HG03095 (cell line): Measurements from ENCODE around the gene LIPC.

Source experiments
- ATAC-seq: cut with Tn5 transposase; IDR thresholded peaks from one replicate; pipeline ENCODE4 v1.9.1; 2021; ENCODE audit warnings: moderate library complexity; ENCODE audit not compliant: unreplicated experiment

LIPC gene

DNA sequence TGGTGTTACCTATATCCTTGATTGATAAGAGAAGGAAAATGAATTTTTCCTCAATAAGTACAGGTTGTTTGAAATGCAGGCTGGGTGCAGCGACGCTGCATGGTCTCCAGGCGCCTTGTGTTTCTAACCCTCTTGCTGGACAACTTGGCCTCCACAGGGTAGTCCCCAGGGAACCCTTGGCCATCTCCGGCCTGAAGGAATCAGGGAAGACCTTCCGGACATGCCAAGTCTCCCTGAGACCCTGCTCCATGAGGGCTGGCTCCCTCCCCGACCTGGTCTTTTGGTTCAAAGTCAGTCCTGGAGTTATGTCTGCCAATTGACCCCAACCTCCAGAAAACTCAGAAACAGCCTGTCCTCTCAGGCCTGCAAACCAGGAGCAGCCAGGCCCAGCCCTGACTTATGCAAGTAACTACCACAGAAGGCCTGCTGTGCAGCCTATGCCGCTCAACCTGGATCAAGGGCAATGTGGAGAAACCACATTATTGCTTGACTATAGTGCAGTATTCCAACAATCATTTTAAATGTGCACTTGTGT, 98.3 kb downstream of the LIPC start:
- no peak for ATAC-seq

DNA sequence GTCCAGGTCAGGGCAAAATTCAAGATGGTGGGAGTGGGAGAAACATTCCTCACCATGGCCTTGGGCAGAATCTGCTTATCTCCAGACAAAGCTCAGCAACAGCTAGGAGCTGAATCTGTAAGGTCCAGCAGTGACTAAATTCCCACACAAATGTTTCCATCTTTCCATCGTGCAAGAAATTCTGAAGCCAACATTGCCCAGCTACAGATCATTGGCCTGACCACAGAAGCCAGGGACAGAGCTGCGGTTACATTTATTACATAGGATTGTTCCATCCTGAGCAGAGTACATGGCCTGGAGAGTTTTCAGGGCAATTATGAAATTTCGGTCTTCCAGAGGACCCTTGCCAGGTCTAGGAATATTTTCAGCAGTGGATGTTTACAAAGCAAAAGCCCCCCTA, 100.3 kb downstream of the LIPC start:
- ATAC-seq, result no peak

DNA sequence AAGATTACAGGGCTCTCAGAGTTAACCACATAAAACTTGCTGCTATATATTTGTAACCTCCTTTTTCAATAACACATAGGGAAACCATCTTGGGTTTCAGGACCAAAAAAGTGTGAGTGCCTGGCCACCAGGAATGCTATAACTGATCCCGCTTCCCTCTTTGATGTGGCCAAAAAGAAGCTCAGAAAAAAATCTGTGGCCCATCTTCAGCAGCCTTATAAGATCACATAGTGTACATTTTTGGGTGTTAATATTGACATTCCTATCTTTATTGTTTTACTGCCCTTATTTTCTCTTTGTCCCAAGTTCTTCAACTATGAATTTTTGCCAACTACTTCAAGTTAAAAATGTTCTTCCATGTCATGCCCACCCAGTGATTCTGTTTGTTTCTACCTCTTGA, 102.8 kb downstream of the LIPC start:
- ATAC-seq, result no peak

DNA sequence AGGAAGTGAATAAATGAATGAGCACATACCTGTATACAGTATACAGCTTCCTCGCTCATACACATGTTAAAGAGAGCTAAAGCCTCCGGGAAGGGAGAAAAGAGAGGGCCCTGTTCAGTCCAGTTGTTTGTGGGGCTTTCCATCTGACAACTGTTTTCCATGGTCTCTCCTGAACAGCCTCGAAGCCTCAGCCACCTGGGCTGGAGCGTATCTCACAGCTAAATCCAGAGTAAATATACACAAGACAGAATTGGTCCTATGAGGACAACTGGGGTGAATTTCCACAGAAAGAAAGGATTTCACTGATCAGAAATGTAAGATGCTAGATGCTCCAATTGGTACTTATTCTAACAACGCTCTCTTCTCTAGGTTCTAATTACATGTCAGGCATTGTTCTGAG, 103.5 kb downstream of the LIPC start:
- ATAC-seq, result no peak

DNA sequence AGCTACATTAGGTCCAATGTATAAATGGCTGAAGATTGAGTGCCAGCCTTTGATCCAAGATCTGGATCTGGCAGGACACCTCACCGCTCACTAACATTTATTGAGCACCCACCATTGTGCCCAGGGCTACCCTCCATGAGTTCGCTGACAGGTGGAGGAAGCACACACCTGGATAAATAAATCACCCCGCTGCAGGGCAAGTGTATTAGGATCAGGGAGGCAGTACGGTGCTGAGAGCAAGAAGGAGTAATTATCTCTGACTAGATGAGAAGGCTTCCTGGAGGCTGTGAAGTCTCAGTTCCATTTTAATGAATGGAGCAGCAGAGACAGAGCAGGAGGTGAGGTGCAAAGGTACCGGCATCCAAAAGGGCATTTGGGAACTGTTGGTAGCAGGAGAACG, 104.1 kb downstream of the LIPC start:
- ATAC-seq, result no peak

DNA sequence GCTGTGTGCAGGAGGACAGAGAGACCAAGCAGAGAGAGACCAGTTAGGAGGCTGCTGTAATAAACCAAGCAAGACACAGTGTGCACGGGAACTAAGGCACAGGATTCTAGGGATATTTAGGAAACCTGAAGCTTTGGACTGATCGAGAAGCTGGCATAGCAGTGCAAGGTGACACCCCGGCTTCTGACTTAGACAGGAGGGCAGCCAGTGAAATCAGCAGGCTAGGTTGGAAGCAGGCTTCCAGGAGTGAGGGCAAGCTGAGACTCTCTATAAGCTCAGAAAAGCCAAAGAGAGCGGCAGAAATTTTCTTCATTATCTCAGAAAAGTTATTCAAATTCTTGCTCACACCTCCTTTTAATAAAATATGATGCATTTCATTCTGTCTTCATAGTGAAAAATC, 104.6 kb downstream of the LIPC start:
- ATAC-seq, result no peak

DNA sequence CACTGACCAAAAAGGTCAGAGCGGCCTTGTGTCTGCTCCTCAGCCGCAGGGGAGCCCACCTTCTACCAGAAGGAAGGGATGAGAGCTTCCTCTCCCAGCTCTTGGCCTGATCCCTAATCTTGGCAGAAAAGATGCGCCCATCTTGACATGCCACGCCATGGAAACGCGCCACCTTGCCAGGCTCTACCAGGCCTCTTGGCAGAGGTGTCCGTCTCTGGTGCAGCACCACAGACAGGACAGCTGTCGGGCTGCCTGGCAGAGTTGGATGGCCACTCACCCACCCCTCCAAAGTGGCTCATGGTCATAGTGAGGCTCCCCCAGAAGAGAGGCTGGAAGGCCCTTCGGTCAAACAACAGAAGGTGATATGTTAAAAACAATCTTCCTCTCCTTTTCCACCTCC, 105.2 kb downstream of the LIPC start:
- no peak for ATAC-seq

DNA sequence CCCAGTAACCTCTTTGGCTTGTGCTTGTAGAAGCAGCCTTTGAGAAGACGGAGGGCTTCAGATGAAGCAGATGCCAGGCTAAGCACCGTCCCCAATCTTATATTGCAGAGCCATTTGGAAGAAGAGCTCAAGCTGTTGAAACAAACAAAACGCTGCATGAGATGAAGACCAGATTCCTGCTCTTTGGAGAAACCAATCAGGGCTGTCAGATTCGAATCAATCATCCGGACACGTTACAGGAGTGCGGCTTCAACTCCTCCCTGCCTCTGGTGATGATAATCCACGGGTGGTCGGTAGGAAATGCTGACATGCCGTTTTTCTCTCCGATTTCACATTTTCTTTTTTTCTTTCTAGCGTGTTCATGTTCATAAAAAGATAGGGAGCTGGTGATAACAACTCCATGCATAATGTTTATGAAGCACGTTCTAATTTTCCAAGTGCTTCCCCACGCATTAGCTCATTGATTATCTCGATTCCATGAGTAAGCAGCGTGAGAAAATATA, 106.5 kb downstream of the LIPC start:
- no peak for ATAC-seq

DNA sequence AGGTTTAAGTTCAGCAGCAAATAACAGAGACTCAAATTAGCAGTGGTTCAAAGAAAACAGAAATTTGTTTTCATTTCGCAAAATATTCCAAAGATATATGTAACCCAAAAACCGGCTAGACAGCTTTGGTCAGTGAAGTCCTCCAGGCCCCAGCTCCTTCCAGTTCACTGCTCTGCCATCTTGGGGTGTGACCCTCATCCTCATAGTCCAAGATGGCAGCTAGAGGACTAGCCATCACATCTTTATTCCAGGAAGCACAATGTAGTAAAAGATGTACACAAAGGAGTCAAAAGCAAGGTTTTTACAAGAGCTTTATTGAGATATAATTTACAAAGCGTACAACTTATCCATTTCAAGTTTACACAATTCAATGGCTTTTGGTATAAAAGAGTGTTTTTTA, 107.1 kb downstream of the LIPC start:
- ATAC-seq, result no peak

DNA sequence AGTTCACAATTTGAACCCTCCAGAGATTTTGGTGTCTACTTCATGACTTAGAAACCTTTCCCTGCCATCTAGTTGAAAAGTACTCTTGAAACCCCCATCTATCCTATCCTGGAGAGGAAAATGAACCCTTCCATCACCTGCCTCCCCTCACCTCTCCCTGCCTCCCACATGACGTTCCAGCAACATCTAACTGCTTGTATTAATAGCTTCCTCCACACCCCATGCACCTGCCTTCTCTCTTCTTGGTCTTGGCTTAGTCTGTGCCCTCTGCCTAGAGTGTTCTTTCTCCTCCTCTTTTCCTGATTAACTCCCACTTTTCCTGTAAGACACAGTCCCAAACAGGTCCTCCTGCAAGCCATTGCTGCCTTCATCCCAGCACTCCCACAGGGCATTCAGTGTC, 107.8 kb downstream of the LIPC start:
- no peak for ATAC-seq

DNA sequence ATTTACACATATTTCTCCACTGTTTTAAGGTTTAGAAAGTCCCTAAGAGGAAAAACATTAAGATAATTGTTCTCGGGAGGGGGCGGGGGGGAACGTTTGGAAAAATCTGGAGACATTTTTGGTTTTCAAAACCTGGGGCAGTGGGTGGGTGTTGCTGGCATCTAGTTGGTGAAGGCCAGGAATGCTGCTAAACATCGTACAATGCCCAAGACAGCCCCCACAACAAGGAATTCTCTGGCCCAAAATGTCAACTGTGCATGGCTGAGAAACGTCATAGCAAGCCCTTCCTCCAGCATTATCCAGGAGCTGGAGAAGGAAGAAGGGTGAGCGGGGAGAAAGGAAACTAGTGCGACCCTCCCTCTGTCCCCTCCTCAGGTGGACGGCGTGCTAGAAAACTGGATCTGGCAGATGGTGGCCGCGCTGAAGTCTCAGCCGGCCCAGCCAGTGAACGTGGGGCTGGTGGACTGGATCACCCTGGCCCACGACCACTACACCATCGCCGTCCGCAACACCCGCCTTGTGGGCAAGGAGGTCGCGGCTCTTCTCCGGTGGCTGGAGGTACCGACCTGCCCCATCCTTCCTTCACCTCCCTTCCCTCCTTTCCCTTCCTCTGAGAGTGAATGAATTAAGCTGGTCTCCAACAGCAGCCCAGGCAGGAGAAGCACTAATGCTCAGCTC, 109.8 kb downstream of the LIPC start:
- ATAC-seq, result no peak

DNA sequence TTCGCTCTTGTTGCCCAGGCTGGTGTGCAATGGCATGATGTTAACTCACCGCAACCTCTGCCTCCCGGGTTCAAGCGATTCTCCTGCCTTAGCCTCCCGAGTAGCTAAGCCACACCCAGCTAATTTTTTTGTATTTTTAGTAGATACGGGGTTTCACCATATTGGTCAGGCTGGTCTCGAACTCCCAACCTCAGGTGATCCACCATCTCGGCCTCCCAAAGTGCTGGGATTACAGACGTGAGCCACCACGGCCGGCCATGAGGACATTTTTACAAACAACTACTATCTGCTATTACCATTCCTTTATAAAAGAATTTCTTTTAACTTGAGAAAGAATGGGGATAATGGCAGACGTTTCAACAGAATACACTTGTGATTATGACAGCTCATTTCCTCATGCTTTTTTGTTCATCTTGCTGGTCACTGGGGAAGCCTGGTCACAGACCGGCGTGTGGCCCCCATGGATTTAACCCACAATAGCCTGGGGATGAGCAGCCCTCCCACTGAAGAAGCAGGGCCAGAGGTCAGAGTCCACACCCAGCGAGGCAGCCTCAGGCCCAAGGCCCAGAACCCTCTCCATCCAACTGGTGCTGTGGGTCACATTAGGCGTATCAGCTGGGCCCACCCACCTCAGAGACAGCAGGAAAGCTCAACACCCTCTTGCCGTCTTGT, 112.0 kb downstream of the LIPC start:
- no peak for ATAC-seq

DNA sequence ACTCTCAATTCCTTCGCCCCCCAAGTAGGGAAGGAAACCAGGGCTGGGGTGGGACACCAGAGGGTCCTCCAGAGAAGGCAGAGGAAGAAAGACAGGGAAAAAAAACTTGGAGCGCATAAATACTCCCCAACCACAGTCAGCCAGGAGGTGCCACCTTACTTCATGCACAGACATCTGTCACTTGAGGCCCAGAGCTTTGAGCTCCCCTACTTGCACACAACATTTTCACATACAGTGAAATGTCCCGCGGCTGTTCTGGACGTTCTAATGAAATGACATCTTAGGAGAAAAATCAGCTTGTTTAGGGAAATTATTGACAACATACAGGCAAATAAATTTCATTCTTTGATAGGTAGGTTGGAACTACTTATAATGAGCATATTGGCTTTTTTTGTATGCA, 113.0 kb downstream of the LIPC start:
- no peak for ATAC-seq

DNA sequence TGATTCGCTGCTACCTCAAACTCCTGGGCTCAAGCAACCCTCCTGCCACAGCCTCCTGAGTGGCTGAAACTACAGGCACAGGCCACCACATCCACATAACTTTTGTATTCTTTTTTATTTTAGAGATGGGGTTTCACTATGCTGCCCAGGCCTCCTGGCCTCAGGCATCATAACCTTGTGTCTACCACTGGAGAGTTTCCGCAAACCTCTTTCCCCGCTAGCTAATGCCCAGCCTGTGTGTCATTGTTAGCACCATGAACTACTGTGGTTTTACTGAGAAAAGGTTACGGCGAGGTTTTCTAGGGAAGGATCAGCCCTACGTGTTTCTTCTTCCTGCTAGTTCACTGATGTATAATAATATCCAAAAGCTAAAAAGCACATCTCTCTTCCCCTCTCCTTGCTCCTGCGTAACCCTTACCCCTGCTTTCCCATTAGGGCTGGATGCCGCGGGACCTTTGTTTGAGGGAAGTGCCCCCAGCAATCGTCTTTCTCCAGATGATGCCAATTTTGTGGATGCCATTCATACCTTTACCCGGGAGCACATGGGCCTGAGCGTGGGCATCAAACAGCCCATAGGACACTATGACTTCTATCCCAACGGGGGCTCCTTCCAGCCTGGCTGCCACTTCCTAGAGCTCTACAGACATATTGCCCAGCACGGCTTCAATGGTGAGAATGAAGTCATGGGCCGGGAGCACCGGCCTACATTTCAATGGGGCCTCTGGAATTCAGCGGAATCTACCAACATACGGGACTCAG, 113.7 kb downstream of the LIPC start:
- no peak for ATAC-seq

DNA sequence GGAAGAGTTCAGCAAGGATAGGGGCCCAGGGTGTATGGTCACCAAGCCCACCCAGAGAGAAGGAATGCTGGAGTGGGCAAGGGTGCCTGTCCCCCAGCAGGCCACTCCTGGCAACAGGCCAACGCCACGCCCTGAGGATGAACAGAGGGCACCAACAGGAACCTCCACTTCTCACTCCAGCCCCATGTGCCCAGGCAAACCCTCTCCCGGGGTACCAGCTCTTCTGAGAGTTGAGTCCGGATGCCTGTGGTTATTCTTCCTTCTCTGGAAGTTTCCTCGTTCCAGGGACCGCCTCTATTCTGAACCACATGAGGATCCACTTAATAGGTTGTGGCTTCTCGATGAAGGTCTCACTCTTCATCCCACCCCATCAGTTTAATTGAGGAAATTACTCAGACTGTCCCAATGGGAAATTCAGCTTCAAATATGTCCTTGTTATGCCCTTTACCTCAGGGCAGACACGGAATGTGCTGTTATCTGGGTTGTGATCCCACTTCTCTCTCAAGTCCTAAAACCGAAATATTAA, 114.3 kb downstream of the LIPC start:
- ATAC-seq, result no peak

DNA sequence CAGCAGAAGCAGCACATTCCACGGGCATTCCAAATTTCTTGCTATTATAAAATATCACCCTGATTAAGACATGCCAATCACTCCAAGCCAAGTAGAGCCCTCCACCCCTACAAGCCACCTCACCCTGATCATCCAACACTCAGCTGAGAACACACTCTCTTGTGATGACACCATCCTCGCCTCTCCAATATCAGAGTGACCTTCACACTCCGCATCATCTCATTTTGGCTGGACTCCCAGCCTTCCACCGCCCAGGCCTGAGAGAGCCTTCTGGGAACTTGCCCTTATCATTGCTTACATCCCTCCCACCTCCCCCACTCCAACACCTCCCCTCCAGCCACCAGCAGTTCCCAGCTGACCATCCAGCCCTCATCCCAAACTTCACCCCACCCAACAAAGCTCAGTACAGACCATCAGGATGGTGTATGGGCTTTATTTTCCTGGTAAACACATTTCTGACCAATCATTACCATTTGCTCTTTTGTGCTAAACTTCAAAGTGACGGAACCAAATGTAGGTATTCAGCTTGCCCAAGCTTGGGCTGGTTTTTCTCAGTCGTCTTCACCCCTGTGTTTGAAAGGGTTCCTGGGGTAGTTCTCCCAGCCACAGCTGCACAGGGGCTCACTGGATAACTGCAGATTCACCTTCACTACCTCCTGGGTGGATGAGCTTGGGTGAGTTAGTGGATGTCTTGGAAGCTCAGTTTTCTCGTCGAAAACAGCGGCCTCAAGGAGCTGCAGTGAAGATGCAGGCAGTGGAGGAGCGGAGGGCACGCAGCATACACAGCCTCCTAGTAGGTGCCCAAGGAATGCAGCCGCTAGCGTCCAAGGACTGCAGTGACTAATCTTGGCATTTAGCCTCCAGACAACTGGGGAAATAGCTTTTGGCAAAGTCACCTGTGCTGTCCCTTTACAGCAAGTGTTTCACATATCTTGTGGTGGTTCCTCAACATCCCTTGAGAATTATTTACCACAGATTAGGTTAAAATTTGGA, 115.1 kb downstream of the LIPC start:
- ATAC-seq, result no peak

DNA sequence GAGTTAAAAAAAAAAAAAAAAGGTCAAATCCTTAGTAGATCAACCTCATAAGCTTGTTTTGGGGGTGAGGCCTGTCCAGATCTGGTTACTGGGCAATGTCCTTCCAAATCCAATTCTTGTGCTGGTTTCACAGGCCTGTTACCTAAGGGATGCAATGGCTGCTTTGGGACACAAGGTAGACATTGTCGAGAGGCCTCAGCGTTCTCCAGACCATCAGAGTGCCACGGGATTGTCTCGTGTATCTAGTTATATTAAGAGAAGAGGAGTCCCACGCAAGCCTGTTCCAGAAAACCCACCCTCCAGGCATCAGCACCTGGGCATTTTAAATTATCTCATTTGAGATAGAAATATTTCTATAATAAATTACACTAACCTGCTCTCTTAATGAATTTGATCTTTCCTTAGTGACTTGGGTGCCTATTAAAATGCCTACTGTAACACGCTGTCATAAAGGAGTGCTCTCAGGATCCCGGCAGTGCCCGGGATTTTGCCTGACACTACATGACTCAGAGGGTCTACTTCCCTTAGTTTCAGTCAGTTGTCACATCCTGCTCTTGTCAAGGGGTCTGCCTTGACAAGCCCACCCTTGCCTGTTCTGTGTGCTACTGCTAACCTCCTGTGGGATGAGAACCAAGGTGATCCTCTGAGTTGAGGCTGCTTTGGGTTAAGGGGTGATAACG, 116.0 kb downstream of the LIPC start:
- ATAC-seq, result no peak

DNA sequence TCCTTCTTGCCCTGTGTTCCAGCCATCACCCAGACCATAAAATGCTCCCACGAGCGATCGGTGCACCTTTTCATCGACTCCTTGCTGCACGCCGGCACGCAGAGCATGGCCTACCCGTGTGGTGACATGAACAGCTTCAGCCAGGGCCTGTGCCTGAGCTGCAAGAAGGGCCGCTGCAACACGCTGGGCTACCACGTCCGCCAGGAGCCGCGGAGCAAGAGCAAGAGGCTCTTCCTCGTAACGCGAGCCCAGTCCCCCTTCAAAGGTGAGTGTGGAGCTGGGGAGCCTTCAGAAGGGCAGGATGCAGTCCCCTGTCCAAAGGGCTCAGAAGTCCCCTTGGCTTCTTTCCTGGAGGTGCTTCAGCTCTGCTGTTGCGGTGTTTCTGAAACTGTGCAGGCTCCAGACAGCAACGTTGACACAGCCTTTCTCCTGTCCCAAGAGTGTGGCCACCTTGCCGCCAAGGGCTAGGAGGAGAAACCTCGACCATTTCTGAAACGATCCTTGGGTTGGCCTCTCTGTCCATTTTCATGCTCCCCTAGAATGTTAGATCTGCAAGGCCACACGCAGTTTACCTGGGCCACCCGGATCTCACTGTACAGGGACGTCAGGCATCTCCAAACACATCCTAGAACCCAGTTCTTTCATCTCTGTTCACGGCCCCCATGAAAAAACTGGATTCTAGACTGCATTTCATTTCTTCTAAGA, 116.7 kb downstream of the LIPC start:
- no peak for ATAC-seq
